GM10266 (cell line): Measurements from ENCODE around the gene DCTN3.
A peak's percentile ranks its signal among the peaks of the same experiment; 100 is the strongest.

Source experiments
- DNase-seq: peaks from one replicate; pipeline ENCODE4 v3.0.0; 2012; ENCODE audit errors: extremely low spot score
- CTCF ChIP-seq: IDR thresholded peaks from 2 replicates; pipeline ENCODE4 v1.5.1; 2012; ENCODE audit warnings: mild to moderate bottlenecking, low read depth; ENCODE audit not compliant: control insufficient read depth, insufficient read depth; ENCODE audit errors: missing control alignments

DCTN3 gene

GRCh38 chr9:34620061-34620994 lies at the start of gene DCTN3:
Gene DCTN3 (minus strand): TSS chr9:34620495. CDS start chr9:34620464, 31 bp downstream.
- DNase-seq, result peak; percentile 98
- no peak for TF ChIP-seq CTCF

DNA sequence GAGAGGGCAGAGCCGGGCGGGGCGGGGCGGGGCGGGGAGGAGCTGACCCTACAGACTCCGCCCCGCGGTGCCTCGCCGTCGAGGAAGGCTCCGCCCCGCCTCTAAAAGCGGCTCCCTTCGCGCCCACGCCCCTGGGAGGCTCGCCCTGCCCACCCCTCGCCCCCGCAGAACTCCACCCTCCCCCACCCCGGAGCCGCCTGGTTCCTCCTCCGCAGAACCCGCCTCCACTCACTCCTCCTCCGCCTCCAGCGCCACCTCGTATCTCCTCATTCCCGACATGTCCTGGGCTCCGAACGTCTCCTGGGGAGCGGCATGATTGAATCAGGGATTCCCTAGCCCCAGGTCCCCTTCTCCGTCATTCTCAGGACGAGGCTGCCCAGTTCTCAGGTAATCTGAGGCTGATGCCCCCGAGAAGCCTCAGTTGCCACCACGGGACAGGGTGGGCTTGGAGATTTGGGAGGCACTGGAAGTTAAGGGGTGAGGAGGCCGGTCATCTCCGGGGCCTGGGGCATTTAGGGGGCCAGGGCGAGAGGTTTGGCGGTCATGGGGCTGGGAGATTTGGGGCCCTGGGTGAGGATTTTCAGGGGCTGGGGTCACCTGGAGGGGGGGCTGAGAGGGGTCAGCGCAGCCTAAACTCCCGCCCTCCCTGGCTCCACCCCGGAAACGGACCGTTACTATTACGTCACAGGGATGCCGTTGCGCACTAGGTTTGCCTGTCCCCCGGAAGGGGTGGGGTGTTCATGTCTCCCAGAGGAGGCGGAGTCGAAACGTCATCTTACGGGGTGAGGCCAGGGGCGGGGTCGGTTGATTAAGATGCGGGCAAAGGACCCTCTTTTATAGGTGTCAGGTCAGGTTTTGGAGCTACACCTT lies 45.3 kb upstream of the DCTN3 start:
- DNase-seq, result peak; percentile 88
- TF ChIP-seq CTCF, result no peak

DNA sequence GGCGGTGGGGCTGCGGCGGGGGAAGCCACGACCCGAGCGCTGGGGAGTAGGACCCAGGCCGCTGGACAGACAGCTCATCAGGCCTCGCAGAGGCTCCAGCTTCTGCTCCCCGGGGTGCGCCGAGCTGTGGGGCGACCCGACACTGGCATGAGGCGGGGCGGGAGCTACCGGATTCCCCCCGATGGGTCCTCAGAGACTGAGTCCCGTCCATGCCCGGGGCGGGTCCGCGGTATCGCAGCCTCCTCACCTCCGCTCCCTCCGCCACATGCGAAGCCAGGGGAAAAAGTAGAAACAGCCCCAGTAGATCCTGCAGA lies 44.7 kb upstream of the DCTN3 start:
- TF ChIP-seq CTCF, result no peak
- no peak for DNase-seq

- DNase-seq, result peak; percentile 79
Measured at GRCh38 chr9:34664281-34665066, 44.2 kb upstream of the DCTN3 start.

DNA sequence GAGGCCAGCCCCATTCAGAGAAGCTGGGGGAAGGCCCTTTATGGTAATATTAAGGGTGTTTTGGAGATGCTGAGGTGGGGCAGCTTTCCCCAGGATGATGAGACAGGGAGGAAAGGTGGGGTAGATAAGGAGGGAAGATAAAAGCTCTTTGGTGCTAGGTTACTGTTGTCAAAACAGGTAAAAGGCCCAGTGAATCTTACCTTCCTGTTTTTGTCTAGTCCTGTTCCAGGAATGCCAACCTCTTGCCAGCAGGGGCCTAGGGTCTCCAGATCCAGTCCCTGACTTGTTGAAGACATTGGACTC lies 43.0 kb upstream of the DCTN3 start:
- no peak for DNase-seq
- TF ChIP-seq CTCF, result no peak

More at GRCh38 chr9:34664281-34665066, 44.2 kb upstream of the DCTN3 start:
- peak; percentile 85 for TF ChIP-seq CTCF

DNA sequence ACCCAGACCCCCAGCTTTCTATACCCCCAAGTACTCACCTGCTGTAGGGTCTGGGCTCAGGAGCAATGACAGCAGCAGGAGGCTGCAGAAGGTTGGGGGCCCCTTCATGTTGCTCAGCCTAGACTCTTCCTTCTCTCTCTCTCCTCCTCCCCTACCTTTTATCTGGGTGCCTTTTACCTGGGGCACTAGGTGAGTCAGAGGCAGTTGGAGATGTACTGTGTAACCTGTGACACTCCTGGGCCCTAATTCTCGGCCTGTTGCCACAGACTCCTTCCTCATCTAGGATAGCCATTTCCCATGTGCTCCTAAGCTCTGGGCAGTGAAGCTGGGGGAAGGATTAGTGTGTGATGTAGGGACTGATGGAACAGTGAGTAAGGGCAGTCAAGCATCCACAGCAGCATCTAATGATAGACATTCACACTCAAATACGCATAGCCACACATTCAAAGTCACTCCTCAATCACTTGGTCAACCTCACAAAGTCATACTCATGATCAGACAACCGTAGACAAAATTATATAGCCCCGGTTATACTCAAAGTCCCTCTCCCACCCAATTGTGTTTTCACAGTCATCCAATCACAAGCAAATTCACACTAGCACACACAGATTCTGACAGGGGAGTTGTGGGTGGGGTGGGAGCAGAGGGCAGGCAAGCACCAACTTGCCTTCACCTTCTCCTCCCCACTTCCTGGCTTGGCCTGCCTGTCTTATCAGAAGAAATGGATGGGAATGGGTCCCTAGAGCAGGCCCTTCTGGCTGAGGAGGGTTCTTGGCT lies 42.4 kb upstream of the DCTN3 start, which contains the start of gene CCL27:
Gene CCL27 (minus strand): TSS at position 132 of the 777 bp plus-strand sequence. CDS start 24 bp downstream, at position 108.
- TF ChIP-seq CTCF, result no peak
- no peak for DNase-seq
